GM18870 (cell line): Measurements from ENCODE around the gene PDCD1.
"Not testable (repeated sequence)": the region's sequence is repeated elsewhere in the genome, so short reads cannot be mapped to it uniquely, and the experiment has no call there.

Experiments
- ATAC-seq: cut with Tn5 transposase; IDR thresholded peaks from one replicate; pipeline ENCODE4 v1.9.1; 2021; ENCODE audit warnings: moderate library complexity; ENCODE audit not compliant: unreplicated experiment

PDCD1 gene

GRCh38 chr2:241879326-241879725, 20.6 kb upstream of the PDCD1 start:
- ATAC-seq, result no peak

- ATAC-seq, result no peak
Measured at GRCh38 chr2:241877989-241878970, 19.6 kb upstream of the PDCD1 start.

GRCh38 chr2:241877197-241877685, 18.5 kb upstream of the PDCD1 start:
- no peak for ATAC-seq

DNA sequence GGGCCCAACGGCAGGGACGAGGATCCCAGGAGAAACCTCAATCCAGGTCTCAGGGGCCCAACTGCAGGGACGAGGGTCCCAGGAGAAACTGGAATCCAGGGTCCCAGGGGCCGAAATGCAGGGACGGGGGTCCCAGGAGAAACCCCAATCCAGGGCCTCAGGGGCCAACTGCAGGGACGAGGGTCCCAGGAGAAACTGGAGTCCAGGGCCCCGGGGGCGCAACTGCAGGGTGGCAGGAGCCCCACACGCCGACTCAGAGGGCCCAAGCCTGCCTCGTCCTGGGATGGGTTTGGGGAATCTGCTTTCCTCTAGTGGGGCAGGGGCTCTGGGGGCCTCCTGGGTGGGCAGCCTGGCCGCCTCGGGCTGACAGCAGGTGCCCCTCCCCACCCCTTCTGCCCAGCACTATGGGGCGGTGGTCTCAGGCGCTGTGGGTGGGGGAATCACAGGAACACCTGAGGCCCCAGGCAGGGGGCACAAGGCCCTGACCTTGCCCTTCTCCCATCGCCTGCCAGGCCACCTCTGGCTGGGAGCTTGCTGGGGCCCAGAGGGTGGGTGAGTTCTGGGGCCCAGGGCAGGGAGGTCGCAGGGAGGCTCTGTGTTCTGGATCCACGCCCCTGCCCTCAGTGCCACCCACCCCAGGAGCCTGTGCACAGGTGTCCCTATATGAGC, 18.0 kb upstream of the PDCD1 start:
- no peak for ATAC-seq

- not testable (repeated sequence) for ATAC-seq
Measured at GRCh38 chr2:241875754-241876527, 17.2 kb upstream of the PDCD1 start.

GRCh38 chr2:241874277-241874925, 15.7 kb upstream of the PDCD1 start:
- no peak for ATAC-seq

DNA sequence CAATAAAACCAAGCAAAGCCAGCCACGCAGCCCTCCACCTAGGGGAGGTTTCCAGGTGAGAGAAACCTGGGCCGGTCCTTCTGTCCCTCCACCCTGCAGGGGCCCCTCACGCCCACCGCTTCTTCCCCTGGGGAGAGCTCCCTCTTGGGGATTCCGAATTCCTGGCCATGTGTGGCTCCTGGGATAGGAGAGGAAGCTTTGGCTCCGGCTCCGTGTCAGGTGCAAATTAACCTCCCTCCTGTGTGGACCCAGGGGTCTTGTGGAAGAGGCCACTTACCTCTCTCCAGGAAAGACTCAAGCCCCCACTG, 15.1 kb upstream of the PDCD1 start:
- ATAC-seq, result no peak

DNA sequence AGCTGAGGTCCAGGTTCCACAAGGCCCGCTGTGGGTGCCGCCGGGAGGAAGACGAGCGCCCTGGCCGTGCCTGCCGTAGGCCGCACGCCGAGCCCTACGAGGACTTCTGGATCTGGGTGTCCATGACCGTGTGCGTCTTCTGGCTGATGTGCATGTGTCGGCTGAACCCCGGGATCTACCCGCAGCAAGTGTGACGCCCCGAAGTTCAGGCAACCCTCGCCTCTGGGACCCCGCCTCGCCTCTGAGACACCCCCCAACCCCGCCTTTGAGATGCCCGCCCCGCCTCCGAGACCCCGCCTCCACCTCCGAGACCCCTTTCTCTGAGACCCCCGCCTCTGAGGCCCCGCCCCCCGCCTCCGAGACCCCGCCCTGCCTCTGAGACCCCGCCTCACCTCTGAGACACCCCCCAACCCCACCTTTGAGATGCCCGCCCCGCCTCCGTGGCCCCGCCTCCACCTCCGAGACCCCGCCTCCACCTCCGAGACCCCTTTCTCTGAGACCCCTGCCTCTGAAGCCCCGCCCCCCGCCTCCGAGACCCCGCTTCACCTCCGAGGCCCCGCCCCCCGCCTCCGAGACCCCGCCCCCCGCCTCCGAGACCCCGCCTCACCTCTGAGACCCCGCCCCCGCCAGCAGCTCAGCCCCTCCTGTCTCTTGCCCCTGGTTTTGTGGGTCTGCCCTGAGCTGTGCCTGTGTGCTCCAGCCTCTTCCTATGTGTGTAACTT, 14.5 kb upstream of the PDCD1 start:
- ATAC-seq, result no peak

GRCh38 chr2:241872313-241872642, 13.6 kb upstream of the PDCD1 start:
- no peak for ATAC-seq

- ATAC-seq, result no peak
Measured at GRCh38 chr2:241871538-241872312, 13.0 kb upstream of the PDCD1 start.

GRCh38 chr2:241870611-241871537, 12.2 kb upstream of the PDCD1 start:
- ATAC-seq, result no peak

GRCh38 chr2:241870081-241870541, 11.4 kb upstream of the PDCD1 start:
- no peak for ATAC-seq

DNA sequence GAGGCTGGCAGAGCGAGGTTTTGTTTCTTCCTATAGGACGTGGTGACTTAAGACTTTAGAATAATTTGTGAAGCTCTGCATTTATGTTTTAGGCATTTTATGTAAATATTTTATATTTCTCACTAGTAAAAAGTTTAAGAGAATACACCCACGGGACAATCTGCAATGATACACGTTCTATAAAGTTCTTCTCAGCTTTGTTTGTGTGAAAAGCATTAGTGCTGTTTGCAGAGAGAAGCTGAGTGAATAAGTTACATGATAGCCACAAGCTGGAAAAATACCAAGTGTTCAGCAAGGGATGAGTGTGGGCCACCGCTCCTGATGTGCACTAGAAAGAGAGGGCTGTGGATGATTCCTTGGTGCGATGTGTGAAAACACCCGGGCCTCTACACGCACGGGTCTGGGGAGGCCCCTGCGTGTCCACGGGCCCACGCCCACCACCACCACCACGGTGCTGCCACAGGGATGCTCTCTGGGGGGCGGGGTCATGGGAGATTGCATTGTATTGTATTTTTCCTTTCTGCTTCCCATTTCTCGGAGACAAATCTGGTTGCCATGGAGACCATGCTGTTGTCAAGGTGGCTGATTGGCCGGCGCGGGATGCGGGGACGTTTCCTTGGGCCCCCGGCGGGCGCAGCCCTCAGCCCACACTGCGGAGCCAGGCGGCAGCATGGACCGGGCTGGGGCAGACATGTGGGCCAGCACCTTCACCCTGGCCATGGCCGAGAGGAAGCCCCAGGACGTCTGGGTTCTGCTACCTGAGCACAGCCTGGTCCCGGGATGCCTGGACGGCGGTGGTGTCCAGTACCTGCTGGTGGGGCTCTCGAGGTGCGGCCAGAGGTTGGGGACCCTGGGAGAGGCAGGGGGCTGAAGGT, 10.6 kb upstream of the PDCD1 start, which contains the start of gene RTP5:
Gene RTP5, plus strand, starts transcription at position 643 of the 875 bp plus-strand sequence. Its CDS starts 28 bp downstream, at position 671.
- ATAC-seq, result no peak

DNA sequence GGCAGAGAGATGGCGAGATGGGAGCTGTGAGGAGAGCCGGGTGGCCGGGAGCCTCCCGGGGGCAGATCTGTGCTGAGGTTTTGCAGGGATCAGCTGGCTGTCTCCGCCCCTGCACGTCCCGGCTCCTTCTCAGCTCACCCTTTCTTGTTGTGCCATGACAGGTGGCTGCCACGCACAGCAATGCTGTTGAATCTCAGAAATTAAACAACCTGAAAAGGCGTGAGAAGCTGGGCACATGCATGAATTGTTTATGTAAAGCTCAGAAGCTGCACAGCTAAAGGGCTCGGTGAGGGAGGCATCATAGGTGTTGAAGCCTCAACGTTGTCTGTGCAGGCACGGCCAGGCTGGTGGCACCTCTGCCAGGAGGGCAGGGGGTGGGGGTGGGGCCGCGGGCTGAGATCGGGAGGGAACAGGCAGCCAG, 10.0 kb upstream of the PDCD1 start:
- no peak for ATAC-seq

DNA sequence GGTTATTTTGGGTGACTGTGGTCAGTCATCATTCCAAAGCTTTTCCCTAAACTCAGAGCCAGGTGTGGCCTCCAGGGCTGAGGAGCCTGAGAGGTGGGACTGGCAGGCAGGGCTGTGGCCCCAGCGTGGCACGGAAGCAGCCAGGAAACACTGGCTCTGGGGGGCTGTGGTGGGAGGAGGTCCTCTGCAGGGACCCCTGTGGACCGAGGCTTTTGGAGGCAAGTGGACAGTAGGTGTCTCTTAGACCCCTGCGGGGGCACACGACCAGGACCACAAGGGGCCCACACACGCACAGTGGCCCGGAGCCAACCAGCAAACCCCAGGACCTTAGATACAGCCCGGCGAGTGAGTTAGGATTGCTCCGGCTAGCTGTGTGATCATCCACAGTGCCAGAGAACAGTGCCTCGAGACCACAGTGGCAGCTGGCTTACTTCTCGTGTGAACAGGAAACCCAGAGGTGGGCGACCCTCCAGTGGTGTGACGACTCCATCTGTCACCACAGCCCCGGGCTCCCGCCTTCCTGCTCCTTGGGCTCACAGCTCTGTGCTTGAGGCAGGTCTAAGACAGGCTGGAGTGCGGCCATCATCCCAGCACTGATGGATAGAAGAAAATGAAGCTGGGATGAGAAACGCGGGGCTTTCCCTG, 9.2 kb upstream of the PDCD1 start:
- no peak for ATAC-seq

GRCh38 chr2:241866790-241867645, 8.3 kb upstream of the PDCD1 start:
- no peak for ATAC-seq
